ENCODE results near the gene CYP4A22. TPM values are rescaled to one million over a fixed set of nuclear protein-coding genes. Genes with fewer than 3 reads are reported as not detected.

CYP4A22 gene, protein sequence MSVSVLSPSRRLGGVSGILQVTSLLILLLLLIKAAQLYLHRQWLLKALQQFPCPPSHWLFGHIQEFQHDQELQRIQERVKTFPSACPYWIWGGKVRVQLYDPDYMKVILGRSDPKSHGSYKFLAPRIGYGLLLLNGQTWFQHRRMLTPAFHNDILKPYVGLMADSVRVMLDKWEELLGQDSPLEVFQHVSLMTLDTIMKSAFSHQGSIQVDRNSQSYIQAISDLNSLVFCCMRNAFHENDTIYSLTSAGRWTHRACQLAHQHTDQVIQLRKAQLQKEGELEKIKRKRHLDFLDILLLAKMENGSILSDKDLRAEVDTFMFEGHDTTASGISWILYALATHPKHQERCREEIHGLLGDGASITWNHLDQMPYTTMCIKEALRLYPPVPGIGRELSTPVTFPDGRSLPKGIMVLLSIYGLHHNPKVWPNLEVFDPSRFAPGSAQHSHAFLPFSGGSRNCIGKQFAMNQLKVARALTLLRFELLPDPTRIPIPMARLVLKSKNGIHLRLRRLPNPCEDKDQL
- total RNA-seq: not detected in 2 replicates

DNA sequence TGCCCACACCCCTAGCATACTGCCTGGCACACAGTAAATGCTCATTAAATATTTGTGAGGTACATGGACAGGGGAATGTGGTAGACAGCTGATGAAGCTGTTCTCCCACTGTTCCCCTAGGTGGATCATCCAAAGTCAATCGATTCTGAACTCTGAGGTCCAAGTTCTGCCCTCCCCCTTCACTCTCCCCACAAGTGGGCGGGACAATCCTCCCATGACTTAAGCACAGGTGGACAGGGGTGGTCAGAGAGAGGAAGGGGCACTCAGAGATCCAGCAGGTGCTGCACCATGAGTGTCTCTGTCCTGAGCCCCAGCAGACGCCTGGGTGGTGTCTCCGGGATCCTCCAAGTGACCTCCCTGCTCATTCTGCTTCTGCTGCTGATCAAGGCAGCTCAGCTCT lies at the start of gene CYP4A22:
TSS of gene CYP4A22 (plus strand) at position 244 of the 400 bp plus-strand sequence. CDS start at position 289, 45 bp downstream.

DNA sequence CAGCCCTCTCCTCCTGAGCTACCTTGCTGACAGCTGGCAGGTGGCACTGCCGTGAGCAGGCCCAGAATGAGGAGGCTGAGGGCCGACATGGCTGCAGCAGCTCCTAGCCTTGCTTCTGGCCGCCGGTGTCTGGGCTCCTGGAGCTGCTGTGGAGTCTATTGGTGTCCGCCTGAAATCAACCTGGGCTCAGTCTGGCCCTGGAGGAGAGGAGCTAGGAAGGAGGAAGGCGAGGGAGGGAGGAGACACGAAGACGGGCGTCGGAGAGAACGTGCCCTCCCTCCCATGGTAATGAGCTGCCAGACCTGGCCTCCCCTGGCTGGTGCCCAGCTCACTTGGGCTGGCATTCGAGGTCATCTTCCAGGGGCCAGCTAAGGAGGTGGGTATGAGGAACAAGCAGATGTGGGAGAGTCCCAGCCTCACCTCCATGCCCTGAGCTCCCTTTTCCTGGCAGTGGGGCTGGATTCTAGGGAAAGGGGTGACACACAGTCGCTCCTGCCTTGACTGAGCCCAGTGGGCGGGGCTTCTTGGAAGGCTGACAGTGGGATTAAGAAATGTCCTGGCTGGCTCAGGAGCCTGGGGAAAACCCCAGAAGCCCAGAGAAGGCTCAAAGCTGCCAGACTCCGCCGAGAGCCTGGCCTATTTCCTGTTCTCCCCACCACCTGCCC lies 52.7 kb downstream of the CYP4A22 start, which contains the start of gene PDZK1IP1:
TSS of gene PDZK1IP1 (minus strand) at position 193 of the 665 bp plus-strand sequence. CDS start at position 89, 104 bp downstream.

Other genes starting within 250 kb of the CYP4A22 start
- not detected in 2 replicates for gene CYP4A11, start 196.0 kb upstream of the CYP4A22 start, total RNA-seq
- 0.60 and 0.87 TPM in 2 replicates for gene CYP4X1, start 113.8 kb upstream of the CYP4A22 start, total RNA-seq
- not detected in 2 replicates for gene CYP4Z1, start 70.2 kb upstream of the CYP4A22 start, total RNA-seq
- gene PDZK1IP1, start 52.6 kb downstream of the CYP4A22 start, total RNA-seq: 0.26 TPM in 1 of 2 replicates, not detected in the other
- 72.0 and 121 TPM in 2 replicates for gene TAL1, start 94.8 kb downstream of the CYP4A22 start, total RNA-seq
- 3.5 and 3.7 TPM in 2 replicates for gene STIL, start 176.7 kb downstream of the CYP4A22 start, total RNA-seq
- gene CMPK1, start 196.3 kb downstream of the CYP4A22 start, total RNA-seq: 87.2 and 110 TPM in 2 replicates